Measurements from ENCODE around the gene GPR146.
"Not testable (repeated sequence)": the region's sequence is repeated elsewhere in the genome, so short reads cannot be mapped to it uniquely, and the experiment has no call there.

The GPR146 gene

GRCh38 chr7:1060315-1061072, 16.1 kb downstream of the GPR146 start:
- no peak for DNase-seq

DNA sequence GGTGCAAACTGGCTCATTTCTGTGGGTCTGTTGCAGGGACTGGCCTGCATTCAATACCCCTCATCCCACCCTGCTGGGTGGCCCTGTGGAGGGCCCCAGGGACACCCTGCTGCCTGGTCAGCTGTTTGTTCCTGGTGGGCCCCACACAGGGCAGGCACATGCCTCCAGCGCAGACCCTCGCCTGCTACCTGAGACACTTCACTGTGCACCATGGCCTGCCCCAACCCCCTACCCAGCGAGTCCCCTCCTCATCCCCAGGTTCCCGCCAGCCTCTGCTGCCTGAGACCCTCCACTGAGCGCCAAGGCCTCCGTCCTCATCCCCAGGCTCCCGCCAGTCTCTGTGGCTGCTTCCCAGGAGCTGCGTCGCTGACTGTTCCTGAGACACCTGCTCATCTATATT, 16.8 kb downstream of the GPR146 start:
- no peak for DNase-seq

DNA sequence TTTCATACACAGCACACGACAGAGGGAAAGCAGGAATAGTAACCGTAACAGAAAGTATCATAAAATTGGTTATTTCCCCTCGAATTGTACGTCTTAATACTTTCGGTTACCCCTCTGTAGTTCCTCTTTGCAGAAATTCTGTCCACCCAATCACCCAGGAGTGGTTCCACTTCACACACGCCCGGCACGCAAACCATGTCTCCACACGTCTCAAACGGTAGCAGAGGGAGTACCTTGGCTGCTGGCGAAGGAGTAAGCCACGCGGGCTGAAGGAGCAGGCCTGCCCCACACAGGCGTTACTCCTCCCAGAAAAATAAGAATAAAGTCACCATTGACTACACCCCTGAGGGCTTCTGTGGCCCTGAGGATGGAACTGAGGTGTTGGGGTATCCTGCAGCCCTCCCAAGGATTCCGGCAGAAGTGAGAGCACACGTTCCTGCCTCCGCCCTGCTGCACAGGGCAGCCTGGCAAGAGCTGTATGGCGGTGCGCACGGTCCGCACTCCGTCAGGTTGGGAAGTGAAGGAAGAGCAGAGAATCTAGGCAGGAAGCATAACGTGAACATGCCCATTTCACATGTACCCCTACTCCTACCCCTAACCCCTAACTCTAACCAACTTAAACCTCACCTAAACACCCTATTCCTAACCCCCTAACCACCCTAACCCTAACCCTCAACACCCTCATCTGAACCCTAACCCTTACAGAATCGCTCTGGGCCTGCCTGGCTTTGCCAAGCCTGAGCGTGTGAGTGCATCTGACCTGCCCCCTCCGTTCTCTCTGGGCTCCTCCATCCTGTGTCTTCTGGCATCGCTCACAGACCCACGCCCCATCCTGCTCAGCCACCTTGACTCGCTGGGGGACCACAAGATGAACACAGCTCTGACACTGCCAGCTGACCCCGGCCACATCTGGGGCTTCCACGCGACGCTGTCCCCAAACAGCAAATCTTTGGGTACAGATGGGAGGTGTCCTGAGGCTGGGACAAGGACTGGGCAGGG, 18.2 kb downstream of the GPR146 start:
- no peak for DNase-seq

DNA sequence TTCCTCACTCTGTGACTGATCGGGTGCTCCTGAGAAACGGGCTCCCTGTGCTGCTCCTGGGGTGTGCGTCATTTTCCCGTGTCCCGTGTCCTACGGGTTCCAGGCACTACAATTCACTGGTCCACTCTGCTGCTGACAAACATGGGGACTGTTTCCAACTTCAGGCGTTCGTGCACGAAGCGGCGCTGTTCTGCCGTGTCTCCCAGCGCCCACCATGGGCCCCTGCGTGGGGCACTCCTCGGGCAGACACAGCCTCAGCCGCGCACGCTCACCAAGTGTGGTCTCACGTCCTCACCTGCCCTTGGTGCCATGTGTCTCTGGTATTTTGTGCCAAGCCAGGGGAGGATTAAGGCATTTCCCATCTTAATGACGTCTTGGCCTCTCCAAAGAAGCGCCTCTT, 19.0 kb downstream of the GPR146 start:
- DNase-seq: no peak

- DNase-seq: no peak
These were observed 20.2 kb downstream of the GPR146 start for GRCh38 chr7:1064581-1064980.

- no peak for DNase-seq
These were observed 20.9 kb downstream of the GPR146 start for GRCh38 chr7:1065263-1065584.

GRCh38 chr7:1065585-1066241, 21.4 kb downstream of the GPR146 start:
- DNase-seq: no peak

- DNase-seq: no peak
These were observed 21.9 kb downstream of the GPR146 start for GRCh38 chr7:1066242-1066588.

GRCh38 chr7:1068013-1068412, 23.7 kb downstream of the GPR146 start:
- no peak for DNase-seq

DNA sequence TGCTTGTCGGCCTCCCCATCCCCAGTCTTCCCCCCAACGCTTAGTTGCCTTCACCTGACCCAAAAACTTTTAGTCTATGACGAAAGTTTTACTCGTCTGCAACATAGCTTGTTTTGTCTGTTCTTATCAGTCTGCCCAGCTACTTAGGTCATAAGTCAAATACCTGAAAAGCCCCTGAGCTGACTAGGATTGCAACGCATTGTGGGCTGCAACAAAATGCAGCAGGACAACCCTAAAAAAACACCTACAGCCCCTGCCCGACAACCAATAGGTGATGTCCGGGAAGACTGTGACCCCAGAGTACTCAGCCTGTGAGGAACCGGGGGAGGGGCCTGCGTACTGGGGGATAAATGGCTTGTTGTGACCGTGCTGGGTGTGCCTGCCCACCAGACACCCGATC, 24.3 kb downstream of the GPR146 start:
- no peak for DNase-seq

GRCh38 chr7:1070544-1071011, 26.2 kb downstream of the GPR146 start:
- no peak for DNase-seq

- no peak for DNase-seq
These were observed 27.4 kb downstream of the GPR146 start for GRCh38 chr7:1071731-1072254.

- no peak for DNase-seq
These were observed 29.0 kb downstream of the GPR146 start for GRCh38 chr7:1073142-1073977.

GRCh38 chr7:1074018-1074417, 29.7 kb downstream of the GPR146 start:
- not testable (repeated sequence) for DNase-seq

DNA sequence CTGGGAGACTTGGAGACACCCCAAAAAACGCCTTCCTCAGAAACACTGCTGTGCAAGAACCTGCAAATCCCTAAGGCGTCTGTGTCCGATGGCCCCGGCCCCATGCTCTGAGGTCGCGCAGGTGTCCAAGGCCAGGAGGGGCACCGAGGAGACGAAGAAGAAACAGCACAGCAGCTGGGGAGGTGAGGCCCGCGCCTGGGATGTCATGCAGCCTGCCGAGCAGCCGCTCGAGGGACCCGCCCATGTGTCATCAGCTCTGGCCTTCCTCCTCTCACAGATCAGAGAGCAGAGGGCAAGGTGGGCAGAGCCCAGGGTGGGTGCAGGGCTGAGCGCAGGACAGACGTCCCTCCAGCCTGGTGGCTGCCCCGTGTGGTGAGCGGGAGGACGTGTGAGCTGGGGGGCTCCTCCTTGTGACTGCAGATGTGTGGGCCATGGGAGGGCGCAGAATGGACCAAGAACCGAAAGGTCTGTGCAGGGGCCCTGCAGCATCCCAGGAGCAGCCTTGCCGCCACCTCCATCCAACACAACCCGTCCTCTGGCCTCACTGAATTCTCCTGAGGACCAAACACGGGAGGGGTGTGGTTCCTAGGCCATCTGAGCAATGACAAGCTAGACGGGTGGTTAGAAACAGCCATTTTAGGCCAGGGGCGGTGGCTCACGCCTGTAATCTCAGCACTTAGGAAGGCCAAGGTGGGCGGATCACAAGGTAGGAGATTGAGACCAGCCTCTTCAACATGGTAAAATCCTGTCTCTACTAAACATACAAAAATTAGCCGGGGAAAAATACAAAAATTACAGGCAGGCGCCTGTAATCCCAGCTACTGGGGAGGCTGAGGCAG, 30.5 kb downstream of the GPR146 start:
- no peak for DNase-seq

- DNase-seq: no peak
These were observed 32.1 kb downstream of the GPR146 start for GRCh38 chr7:1076184-1077072.

DNA sequence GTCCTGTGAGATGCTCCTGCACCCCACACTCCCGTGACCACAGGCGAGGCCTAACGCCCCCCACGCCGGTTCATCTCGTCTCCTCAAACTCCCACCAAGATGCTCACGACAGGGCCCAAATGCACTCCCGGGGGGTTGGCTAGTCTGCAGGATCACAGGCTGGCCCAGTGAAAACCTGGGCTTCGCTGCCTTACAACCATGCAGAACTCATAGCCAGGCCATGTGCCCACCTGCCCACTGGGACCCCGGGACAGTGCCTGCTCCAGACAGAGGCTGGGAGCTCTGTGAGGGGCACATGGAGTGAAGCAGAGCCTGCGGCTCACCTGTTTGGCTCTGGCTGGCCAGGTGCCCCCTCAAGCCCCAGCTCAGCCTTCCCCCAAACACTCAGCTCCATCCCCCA, 34.2 kb downstream of the GPR146 start:
- no peak for DNase-seq

DNA sequence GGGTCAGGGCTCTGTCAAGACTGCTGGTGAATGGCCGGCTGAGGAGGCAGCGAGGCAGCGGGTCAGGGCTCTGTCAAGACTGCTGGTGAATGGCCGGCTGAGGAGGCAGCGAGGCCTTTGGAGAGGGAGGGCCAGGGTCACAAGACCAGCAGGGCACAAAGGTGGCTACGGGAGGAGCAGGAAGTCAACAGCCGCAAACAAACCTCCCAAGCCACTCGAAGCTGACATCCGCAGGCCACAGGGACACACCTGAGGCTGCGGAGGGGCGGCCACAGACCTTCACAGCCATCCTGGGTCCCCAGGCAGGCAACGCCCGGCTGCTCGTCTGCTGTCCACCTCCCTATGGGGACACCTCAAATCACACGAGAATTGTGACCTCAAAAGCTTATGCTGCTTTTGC, 34.6 kb downstream of the GPR146 start:
- DNase-seq: no peak

- no peak for DNase-seq
These were observed 35.2 kb downstream of the GPR146 start for GRCh38 chr7:1079546-1079945.

DNA sequence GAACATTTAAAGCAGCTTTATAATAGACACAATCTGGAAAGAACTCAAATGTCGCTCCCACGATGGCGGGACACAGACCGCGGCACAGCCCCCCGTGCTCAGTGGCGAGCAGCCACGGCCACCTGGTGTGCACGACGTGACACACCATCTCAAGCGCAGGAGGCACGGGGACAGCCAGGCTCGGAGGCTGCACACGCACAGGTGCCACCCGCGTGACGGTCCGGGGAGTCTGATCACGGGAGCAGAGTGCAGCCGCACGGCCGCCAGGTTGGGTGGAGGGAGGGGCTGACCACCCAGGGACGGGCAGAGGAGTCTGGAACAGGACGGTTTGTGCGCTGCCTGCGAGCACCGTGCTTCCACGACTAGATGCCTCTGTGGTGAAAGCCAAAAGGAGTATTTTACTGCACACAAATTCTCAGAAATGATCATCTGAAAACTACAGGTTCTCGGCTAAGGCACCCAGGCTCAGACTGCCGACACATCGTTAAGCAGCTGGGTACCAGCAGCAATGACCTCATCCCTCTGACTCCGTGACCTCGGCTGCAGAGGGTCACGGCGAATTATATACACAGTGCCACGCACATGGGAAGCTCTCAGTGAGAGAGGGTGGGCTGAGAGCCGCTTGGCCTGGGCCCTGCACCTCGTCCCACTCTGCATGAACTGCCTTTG, 36.0 kb downstream of the GPR146 start:
- no peak for DNase-seq
